ENCODE data around the gene SMAD5. TPM values are rescaled to one million over a fixed set of nuclear protein-coding genes. Genes with fewer than 3 reads are reported as not detected.
A peak's percentile ranks its signal among the peaks of the same experiment; 100 is the strongest.

The SMAD5 gene
- total RNA-seq, 1 donor from 2014 or later: 51.7 TPM

GRCh38 chr5:136210259-136210658 lies 77.6 kb downstream of the SMAD5 start:
- H3K27me3 Mint-ChIP-seq (ENCODE audit: low read depth): no peaks in the 10 kb centered on the region
- peaks cover 4% of the 10 kb centered on the region for H3K9me3 Mint-ChIP-seq (ENCODE audit: low read depth)
- peaks cover 6% of the 10 kb centered on the region for H3K36me3 Mint-ChIP-seq (ENCODE audit: low read depth)
- DNase-seq (ENCODE audit: low spot score): no peak
- H3K27ac Mint-ChIP-seq (ENCODE audit: unreplicated experiment): no peak overlapping the region
- no peak overlapping the region for H3K4me3 Mint-ChIP-seq (ENCODE audit: unreplicated experiment)
- H3K4me1 Mint-ChIP-seq (ENCODE audit: low read depth): no peaks in the 10 kb centered on the region
- TF ChIP-seq CTCF (IDR thresholded peaks at IDR 0.05): no peak

GRCh38 chr5:136211282-136212040 lies 78.8 kb downstream of the SMAD5 start:
- no peak overlapping the region for H3K4me3 Mint-ChIP-seq (ENCODE audit: unreplicated experiment)
- H3K27me3 Mint-ChIP-seq (ENCODE audit: low read depth): no peaks in the 10 kb centered on the region
- H3K36me3 Mint-ChIP-seq (ENCODE audit: low read depth): peaks cover 6% of the 10 kb centered on the region
- TF ChIP-seq CTCF (IDR thresholded peaks at IDR 0.05): no peak
- no peaks in the 10 kb centered on the region for H3K9me3 Mint-ChIP-seq (ENCODE audit: low read depth)
- no peak overlapping the region for H3K27ac Mint-ChIP-seq (ENCODE audit: unreplicated experiment)
- no peaks in the 10 kb centered on the region for H3K4me1 Mint-ChIP-seq (ENCODE audit: low read depth)
- no peak for DNase-seq (ENCODE audit: low spot score)

- Mint-ChIP-seq H3K36me3 (ENCODE audit: low read depth) (peaks cover 6% of the 10 kb centered on the region), H3K4me1 (ENCODE audit: low read depth) (no peaks in the 10 kb centered on the region), H3K4me3 (ENCODE audit: unreplicated experiment) (no peak overlapping the region), H3K9me3 (ENCODE audit: low read depth) (no peaks in the 10 kb centered on the region), H3K27me3 (ENCODE audit: low read depth) (no peaks in the 10 kb centered on the region), H3K27ac (ENCODE audit: unreplicated experiment) (no peak overlapping the region)
- TF ChIP-seq CTCF (IDR thresholded peaks at IDR 0.05): peak; percentile 97
- DNase-seq (ENCODE audit: low spot score): no peak
Observed at GRCh38 chr5:136212252-136212721, 79.6 kb downstream of the SMAD5 start.

DNA sequence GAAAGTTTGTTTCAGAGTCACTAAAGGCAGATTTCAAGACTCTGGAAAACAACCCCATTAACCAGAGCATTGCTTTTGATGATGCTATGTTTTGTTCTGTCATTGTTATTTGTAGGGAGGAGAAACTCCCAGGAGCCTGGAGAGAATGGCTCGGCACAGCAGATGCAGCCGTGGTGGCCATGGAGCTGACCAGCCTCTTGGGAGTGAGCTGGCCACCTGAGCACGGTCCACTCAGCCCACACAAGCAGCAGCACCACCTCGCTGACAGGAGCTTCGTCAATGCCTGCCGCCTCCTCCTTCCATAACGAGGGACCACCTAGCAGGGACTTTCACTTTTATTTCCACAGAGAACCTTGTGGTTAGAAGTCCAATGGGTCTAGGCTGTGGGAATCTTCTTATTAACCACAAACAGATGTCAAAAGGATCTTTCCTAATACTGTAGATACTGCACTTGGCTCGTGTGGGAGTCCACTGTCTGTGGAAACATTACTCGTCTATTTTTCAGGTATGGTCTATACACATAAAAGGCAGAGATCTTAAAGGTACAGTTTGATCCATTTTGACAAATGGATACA lies 81.4 kb downstream of the SMAD5 start:
- Mint-ChIP-seq H3K9me3 (ENCODE audit: low read depth) (no peaks in the 10 kb centered on the region), H3K4me1 (ENCODE audit: low read depth) (no peaks in the 10 kb centered on the region), H3K27ac (ENCODE audit: unreplicated experiment) (no peak overlapping the region), H3K36me3 (ENCODE audit: low read depth) (no peaks in the 10 kb centered on the region), H3K4me3 (ENCODE audit: unreplicated experiment) (no peak overlapping the region), H3K27me3 (ENCODE audit: low read depth) (peaks cover 2% of the 10 kb centered on the region)
- TF ChIP-seq CTCF (IDR thresholded peaks at IDR 0.05): no peak
- DNase-seq (ENCODE audit: low spot score): no peak

- peaks cover 6% of the 10 kb centered on the region for H3K27me3 Mint-ChIP-seq (ENCODE audit: low read depth)
- no peak for TF ChIP-seq CTCF (IDR thresholded peaks at IDR 0.05)
Observed at GRCh38 chr5:136215812-136216211, 83.2 kb downstream of the SMAD5 start.

More at GRCh38 chr5:136215812-136216211, 83.2 kb downstream of the SMAD5 start:
- no peak for DNase-seq (ENCODE audit: low spot score)
- Mint-ChIP-seq H3K9me3 (ENCODE audit: low read depth) (peaks cover 10% of the 10 kb centered on the region), H3K36me3 (ENCODE audit: low read depth) (peaks cover 4% of the 10 kb centered on the region), H3K27ac (ENCODE audit: unreplicated experiment) (no peak overlapping the region), H3K4me1 (ENCODE audit: low read depth) (no peaks in the 10 kb centered on the region), H3K4me3 (ENCODE audit: unreplicated experiment) (no peak overlapping the region)
